HEK293 (cell line): ENCODE results near the gene MANSC4.

Source experiments
- GLIS2 ChIP-seq: fragments of 450-650 bp; formaldehyde crosslinking; IDR thresholded peaks from 2 replicates; pipeline ENCODE4 v1.5.1; 2016; ENCODE audit warnings: missing biosample characterization, missing genetic modification characterization
- HOXC10 ChIP-seq: sonication (generic); formaldehyde crosslinking; IDR thresholded peaks from 2 replicates; pipeline ENCODE4 v1.8.1; 2023; ENCODE audit warnings: mild to moderate bottlenecking, missing genetic modification reagents
- OSR2 ChIP-seq: fragments of 450-650 bp; formaldehyde crosslinking; IDR thresholded peaks from 2 replicates; pipeline ENCODE4 v1.5.1; 2016; ENCODE audit warnings: missing biosample characterization, missing genetic modification characterization
- ZBTB20 ChIP-seq: fragments of 450-650 bp; formaldehyde crosslinking; IDR thresholded peaks from 2 replicates; pipeline ENCODE4 v1.5.1; 2016; ENCODE audit warnings: missing biosample characterization, missing genetic modification characterization
- ZBTB21 ChIP-seq: fragments of 450-650 bp; formaldehyde crosslinking; IDR thresholded peaks from 2 replicates; pipeline ENCODE4 v1.5.1; 2017; ENCODE audit warnings: missing biosample characterization, missing genetic modification characterization
- ZIC2 ChIP-seq: fragments of 450-650 bp; formaldehyde crosslinking; IDR thresholded peaks from 2 replicates; pipeline ENCODE4 v1.5.1; 2016; ENCODE audit warnings: missing biosample characterization, missing genetic modification characterization
- ZNF202 ChIP-seq: fragments of 450-650 bp; formaldehyde crosslinking; IDR thresholded peaks from 2 replicates; pipeline ENCODE4 v1.5.1; 2016; ENCODE audit warnings: missing biosample characterization, missing genetic modification characterization, borderline replicate concordance
- ZNF239 ChIP-seq: fragments of 450-650 bp; formaldehyde crosslinking; IDR thresholded peaks from 2 replicates; pipeline ENCODE4 v1.5.1; 2016; ENCODE audit warnings: missing biosample characterization, missing genetic modification characterization
- ZNF335 ChIP-seq: fragments of 450-650 bp; formaldehyde crosslinking; conservative IDR thresholded peaks from 2 replicates; pipeline ENCODE4 v1.5.1; 2016; ENCODE audit warnings: missing biosample characterization, missing genetic modification characterization
- ZNF366 ChIP-seq: fragments of 450-650 bp; formaldehyde crosslinking; conservative IDR thresholded peaks from 2 replicates; pipeline ENCODE4 v1.5.1; 2016; ENCODE audit warnings: missing biosample characterization, missing genetic modification characterization
- ZNF423 ChIP-seq: fragments of 450-650 bp; formaldehyde crosslinking; IDR thresholded peaks from 2 replicates; pipeline ENCODE4 v1.5.1; 2016; ENCODE audit warnings: missing biosample characterization, missing genetic modification characterization
- ZNF560 ChIP-seq: fragments of 450-650 bp; formaldehyde crosslinking; IDR thresholded peaks from 2 replicates; pipeline ENCODE4 v1.5.1; 2017; ENCODE audit warnings: missing biosample characterization, missing genetic modification characterization, borderline replicate concordance
- ZNF600 ChIP-seq: fragments of 450-650 bp; formaldehyde crosslinking; IDR thresholded peaks from 2 replicates; pipeline ENCODE4 v1.5.1; 2016; ENCODE audit warnings: missing biosample characterization, missing genetic modification characterization
- ZNF621 ChIP-seq: fragments of 450-650 bp; formaldehyde crosslinking; IDR thresholded peaks from 2 replicates; pipeline ENCODE4 v1.5.1; 2017; ENCODE audit warnings: missing biosample characterization, missing genetic modification characterization
- ZNF629 ChIP-seq: fragments of 450-650 bp; formaldehyde crosslinking; IDR thresholded peaks from 2 replicates; pipeline ENCODE4 v1.5.1; 2017; ENCODE audit warnings: missing biosample characterization, missing genetic modification characterization
- ZNF658 ChIP-seq: fragments of 450-650 bp; formaldehyde crosslinking; IDR thresholded peaks from 2 replicates; pipeline ENCODE4; 2016; ENCODE audit warnings: missing biosample characterization, missing genetic modification characterization
- ZNF660 ChIP-seq: fragments of 450-650 bp; IDR thresholded peaks from 2 replicates; pipeline ENCODE4 v1.5.1; 2018; ENCODE audit warnings: missing biosample characterization, mild to moderate bottlenecking, missing genetic modification characterization
- ZNF747 ChIP-seq: fragments of 450-650 bp; formaldehyde crosslinking; IDR thresholded peaks from 2 replicates; pipeline ENCODE4 v1.5.1; 2016; ENCODE audit warnings: missing biosample characterization, missing genetic modification characterization
- ZSCAN16 ChIP-seq: fragments of 450-650 bp; formaldehyde crosslinking; IDR thresholded peaks from 2 replicates; pipeline ENCODE4 v1.5.1; 2016; ENCODE audit warnings: missing biosample characterization, missing genetic modification characterization
- TF ChIP-seq, protein P1 (sequence below): fragments of 450-650 bp; formaldehyde crosslinking; IDR thresholded peaks from 2 replicates; pipeline ENCODE4 v1.5.1; 2016; ENCODE audit warnings: missing biosample characterization, missing genetic modification characterization
- TF ChIP-seq, protein P2 (sequence below): fragments of 450-650 bp; formaldehyde crosslinking; optimal IDR thresholded peaks from 2 replicates; pipeline ENCODE3; 2016; ENCODE audit warnings: missing biosample characterization, mild to moderate bottlenecking, missing genetic modification characterization
- TF ChIP-seq, protein P3 (sequence below): fragments of 450-650 bp; formaldehyde crosslinking; IDR thresholded peaks from 2 replicates; pipeline ENCODE4 v1.5.1; 2016; ENCODE audit warnings: missing biosample characterization, missing genetic modification characterization
- TF ChIP-seq, protein P4 (sequence below): fragments of 450-650 bp; formaldehyde crosslinking; IDR thresholded peaks from 2 replicates; pipeline ENCODE4 v1.5.1; 2017; ENCODE audit warnings: missing biosample characterization, missing genetic modification characterization
- TF ChIP-seq, protein P5 (sequence below): fragments of 450-650 bp; formaldehyde crosslinking; IDR thresholded peaks from 2 replicates; pipeline ENCODE4 v1.5.1; 2016; ENCODE audit warnings: missing biosample characterization, missing genetic modification characterization

The MANSC4 gene

DNA sequence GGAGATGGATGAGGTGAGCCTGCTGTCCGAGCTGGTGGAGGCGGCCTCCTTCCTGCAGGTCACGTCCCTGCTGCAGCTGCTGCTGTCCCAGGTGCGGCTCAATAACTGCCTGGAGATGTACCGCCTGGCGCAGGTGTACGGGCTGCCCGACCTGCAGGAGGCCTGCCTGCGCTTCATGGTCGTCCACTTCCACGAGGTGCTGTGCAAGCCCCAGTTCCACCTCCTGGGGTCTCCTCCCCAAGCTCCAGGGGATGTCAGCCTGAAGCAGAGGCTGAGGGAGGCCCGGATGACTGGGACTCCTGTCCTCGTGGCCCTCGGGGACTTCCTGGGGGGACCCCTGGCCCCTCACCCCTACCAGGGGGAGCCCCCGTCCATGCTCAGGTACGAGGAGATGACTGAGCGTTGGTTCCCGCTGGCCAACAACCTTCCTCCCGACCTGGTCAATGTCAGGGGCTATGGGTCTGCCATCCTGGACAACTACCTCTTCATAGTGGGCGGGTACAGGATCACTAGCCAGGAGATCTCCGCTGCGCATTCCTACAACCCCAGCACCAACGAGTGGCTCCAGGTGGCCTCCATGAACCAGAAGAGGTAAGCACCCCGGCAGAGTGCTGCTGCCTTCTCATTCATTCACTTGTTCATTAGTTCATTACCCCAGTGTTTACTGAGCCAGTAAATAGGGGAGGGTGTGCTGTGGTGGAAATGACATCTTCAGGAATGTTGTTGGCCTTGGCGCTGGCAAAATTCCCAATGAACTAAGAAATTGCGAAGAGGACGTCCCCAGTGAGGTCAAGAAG is 774 bp upstream of the MANSC4 start (continued):
- TF ChIP-seq ZBTB21 (tag by site-specific recombination), result no peak
- TF ChIP-seq, protein P1, sequence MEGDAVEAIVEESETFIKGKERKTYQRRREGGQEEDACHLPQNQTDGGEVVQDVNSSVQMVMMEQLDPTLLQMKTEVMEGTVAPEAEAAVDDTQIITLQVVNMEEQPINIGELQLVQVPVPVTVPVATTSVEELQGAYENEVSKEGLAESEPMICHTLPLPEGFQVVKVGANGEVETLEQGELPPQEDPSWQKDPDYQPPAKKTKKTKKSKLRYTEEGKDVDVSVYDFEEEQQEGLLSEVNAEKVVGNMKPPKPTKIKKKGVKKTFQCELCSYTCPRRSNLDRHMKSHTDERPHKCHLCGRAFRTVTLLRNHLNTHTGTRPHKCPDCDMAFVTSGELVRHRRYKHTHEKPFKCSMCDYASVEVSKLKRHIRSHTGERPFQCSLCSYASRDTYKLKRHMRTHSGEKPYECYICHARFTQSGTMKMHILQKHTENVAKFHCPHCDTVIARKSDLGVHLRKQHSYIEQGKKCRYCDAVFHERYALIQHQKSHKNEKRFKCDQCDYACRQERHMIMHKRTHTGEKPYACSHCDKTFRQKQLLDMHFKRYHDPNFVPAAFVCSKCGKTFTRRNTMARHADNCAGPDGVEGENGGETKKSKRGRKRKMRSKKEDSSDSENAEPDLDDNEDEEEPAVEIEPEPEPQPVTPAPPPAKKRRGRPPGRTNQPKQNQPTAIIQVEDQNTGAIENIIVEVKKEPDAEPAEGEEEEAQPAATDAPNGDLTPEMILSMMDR, result peak; percentile 67; the same call in 1 of the 2 replicates
- no peak for TF ChIP-seq ZNF621
- TF ChIP-seq ZSCAN16 (tag by site-specific recombination), result peak; percentile 83; the same call in 1 of the 2 replicates
- no peak for TF ChIP-seq ZNF747 (tag by site-specific recombination)
- TF ChIP-seq ZNF366 (tag by site-specific recombination), result peak; percentile 16; the same call in 1 of the 2 replicates
- peak; percentile 39; the same call in 1 of the 2 replicates for TF ChIP-seq ZNF660 (tag by site-specific recombination)
- TF ChIP-seq, protein P2, sequence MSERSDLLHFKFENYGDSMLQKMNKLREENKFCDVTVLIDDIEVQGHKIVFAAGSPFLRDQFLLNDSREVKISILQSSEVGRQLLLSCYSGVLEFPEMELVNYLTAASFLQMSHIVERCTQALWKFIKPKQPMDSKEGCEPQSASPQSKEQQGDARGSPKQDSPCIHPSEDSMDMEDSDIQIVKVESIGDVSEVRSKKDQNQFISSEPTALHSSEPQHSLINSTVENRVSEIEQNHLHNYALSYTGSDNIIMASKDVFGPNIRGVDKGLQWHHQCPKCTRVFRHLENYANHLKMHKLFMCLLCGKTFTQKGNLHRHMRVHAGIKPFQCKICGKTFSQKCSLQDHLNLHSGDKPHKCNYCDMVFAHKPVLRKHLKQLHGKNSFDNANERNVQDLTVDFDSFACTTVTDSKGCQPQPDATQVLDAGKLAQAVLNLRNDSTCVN (tag by site-specific recombination), result peak; percentile 60
- TF ChIP-seq, protein P3, sequence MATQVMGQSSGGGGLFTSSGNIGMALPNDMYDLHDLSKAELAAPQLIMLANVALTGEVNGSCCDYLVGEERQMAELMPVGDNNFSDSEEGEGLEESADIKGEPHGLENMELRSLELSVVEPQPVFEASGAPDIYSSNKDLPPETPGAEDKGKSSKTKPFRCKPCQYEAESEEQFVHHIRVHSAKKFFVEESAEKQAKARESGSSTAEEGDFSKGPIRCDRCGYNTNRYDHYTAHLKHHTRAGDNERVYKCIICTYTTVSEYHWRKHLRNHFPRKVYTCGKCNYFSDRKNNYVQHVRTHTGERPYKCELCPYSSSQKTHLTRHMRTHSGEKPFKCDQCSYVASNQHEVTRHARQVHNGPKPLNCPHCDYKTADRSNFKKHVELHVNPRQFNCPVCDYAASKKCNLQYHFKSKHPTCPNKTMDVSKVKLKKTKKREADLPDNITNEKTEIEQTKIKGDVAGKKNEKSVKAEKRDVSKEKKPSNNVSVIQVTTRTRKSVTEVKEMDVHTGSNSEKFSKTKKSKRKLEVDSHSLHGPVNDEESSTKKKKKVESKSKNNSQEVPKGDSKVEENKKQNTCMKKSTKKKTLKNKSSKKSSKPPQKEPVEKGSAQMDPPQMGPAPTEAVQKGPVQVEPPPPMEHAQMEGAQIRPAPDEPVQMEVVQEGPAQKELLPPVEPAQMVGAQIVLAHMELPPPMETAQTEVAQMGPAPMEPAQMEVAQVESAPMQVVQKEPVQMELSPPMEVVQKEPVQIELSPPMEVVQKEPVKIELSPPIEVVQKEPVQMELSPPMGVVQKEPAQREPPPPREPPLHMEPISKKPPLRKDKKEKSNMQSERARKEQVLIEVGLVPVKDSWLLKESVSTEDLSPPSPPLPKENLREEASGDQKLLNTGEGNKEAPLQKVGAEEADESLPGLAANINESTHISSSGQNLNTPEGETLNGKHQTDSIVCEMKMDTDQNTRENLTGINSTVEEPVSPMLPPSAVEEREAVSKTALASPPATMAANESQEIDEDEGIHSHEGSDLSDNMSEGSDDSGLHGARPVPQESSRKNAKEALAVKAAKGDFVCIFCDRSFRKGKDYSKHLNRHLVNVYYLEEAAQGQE (tag by site-specific recombination), result peak; percentile 60; the same call in 1 of the 2 replicates
- peak; percentile 82 for TF ChIP-seq ZBTB20
- TF ChIP-seq ZNF560 (tag by site-specific recombination), result no peak
- 0 out of 2 replicates have a peak, but pooled peaks have one; percentile 7 for TF ChIP-seq ZNF423 (tag by site-specific recombination)
- no peak for TF ChIP-seq ZNF658 (tag by site-specific recombination)
- TF ChIP-seq ZIC2, result peak; percentile 60
- TF ChIP-seq, protein P4, sequence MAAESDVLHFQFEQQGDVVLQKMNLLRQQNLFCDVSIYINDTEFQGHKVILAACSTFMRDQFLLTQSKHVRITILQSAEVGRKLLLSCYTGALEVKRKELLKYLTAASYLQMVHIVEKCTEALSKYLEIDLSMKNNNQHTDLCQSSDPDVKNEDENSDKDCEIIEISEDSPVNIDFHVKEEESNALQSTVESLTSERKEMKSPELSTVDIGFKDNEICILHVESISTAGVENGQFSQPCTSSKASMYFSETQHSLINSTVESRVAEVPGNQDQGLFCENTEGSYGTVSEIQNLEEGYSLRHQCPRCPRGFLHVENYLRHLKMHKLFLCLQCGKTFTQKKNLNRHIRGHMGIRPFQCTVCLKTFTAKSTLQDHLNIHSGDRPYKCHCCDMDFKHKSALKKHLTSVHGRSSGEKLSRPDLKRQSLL (tag by site-specific recombination), result peak; percentile 73
- TF ChIP-seq OSR2, result no peak
- TF ChIP-seq HOXC10, result no peak
- TF ChIP-seq, protein P5, sequence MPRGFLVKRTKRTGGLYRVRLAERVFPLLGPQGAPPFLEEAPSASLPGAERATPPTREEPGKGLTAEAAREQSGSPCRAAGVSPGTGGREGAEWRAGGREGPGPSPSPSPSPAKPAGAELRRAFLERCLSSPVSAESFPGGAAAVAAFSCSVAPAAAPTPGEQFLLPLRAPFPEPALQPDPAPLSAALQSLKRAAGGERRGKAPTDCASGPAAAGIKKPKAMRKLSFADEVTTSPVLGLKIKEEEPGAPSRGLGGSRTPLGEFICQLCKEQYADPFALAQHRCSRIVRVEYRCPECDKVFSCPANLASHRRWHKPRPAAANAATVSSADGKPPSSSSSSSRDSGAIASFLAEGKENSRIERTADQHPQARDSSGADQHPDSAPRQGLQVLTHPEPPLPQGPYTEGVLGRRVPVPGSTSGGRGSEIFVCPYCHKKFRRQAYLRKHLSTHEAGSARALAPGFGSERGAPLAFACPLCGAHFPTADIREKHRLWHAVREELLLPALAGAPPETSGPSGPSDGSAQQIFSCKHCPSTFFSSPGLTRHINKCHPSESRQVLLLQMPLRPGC (tag by site-specific recombination), result peak; percentile 86
- TF ChIP-seq ZNF202 (tag by site-specific recombination), result no peak
- TF ChIP-seq ZNF629, result peak; percentile 65; the same call in 1 of the 2 replicates
- peak; percentile 49; the same call in 1 of the 2 replicates for TF ChIP-seq ZNF600 (tag by site-specific recombination)
- peak; percentile 81 for TF ChIP-seq ZNF335 (tag by site-specific recombination)
- TF ChIP-seq ZNF239 (tag by site-specific recombination), result no peak
- peak; percentile 86 for TF ChIP-seq GLIS2 (tag by site-specific recombination)
